ENCODE measurements around the gene TRAP1.

DNA sequence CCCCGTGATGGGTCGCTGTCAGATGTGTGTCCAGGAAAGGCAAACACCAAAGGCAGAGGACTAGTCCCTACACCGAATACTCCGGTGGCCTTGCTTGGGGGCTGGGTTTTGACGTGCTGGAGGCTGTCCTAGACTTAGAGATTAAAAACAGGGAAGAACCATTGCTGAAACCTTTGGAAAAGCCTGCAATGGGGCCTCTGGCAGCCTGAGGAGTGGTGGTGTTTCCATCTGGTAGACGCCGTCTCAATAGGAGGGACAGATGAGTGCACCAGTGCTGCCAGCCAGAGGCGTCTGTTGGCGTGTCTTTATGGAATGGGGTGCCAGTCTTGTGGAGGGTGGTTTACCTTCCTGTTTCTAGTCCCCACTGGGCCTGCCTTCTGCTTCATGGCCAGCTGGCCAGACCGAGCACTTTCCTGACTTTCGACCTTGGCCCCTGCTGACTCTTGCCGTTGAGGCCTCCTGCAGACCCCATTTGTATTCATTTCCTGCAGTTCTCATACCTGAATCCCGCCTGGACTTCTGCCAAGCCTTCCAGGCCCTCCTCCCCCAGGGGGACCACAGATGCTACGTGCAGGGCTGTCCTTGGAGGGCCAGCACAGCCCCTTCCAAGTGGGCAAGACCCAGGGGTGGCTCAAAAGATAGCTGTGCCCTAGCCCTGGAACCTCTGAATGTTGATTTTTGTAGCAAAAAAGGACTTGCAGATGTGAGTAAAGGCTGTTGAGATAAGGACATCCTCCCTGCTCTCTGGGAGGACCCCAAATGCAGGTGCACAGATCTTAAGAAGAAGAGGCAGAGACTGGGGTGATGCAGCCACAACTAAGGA is 64.7 kb downstream of the TRAP1 start:
- TF ChIP-seq, protein P1, sequence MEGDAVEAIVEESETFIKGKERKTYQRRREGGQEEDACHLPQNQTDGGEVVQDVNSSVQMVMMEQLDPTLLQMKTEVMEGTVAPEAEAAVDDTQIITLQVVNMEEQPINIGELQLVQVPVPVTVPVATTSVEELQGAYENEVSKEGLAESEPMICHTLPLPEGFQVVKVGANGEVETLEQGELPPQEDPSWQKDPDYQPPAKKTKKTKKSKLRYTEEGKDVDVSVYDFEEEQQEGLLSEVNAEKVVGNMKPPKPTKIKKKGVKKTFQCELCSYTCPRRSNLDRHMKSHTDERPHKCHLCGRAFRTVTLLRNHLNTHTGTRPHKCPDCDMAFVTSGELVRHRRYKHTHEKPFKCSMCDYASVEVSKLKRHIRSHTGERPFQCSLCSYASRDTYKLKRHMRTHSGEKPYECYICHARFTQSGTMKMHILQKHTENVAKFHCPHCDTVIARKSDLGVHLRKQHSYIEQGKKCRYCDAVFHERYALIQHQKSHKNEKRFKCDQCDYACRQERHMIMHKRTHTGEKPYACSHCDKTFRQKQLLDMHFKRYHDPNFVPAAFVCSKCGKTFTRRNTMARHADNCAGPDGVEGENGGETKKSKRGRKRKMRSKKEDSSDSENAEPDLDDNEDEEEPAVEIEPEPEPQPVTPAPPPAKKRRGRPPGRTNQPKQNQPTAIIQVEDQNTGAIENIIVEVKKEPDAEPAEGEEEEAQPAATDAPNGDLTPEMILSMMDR (IDR thresholded peaks at IDR 0.05): no peak
- TF ChIP-seq POLR2AphosphoS5 (IDR thresholded peaks at IDR 0.05; ENCODE audit: insufficient read depth in 1 of 2, low read depth in 1 of 2): no peak

All from vagina (tissue), 2 donors.